HUDEP-2 (cell line): ENCODE results near the gene HOXA9.

Experiments
- DNase-seq, 76 experiments: peaks; one replicate each; lab custom pipeline; 2025; ENCODE audit not compliant: unreplicated experiment in 76 of 76; lab: John Stamatoyannopoulos, UW

HOXA9 gene

GRCh38 chr7:27189295-27189996 is 24.1 kb upstream of the HOXA9 start:
- no peak for DNase-seq

- no peak for DNase-seq
Observed at GRCh38 chr7:27188386-27189294, 23.3 kb upstream of the HOXA9 start.

GRCh38 chr7:27187475-27188385 is 22.4 kb upstream of the HOXA9 start:
- no peak for DNase-seq

- DNase-seq: no peak
Observed at GRCh38 chr7:27186668-27187474, 21.5 kb upstream of the HOXA9 start.

- DNase-seq: no peak
Observed at GRCh38 chr7:27185854-27186667, 20.7 kb upstream of the HOXA9 start.

GRCh38 chr7:27185013-27185853 is 19.9 kb upstream of the HOXA9 start, which contains the start of gene HOXA11:
Gene HOXA11, minus strand, starts transcription at chr7:27185232. Its CDS starts 88 bp downstream, at chr7:27185144.
- no peak for DNase-seq

- DNase-seq: no peak
Observed at GRCh38 chr7:27184337-27185012, 19.1 kb upstream of the HOXA9 start.

GRCh38 chr7:27183682-27184336 is 18.5 kb upstream of the HOXA9 start:
- no peak for DNase-seq

GRCh38 chr7:27182861-27183681 is 17.7 kb upstream of the HOXA9 start:
- DNase-seq: no peak

GRCh38 chr7:27182285-27182841 is 17.0 kb upstream of the HOXA9 start:
- DNase-seq: no peak

- no peak for DNase-seq
Observed at GRCh38 chr7:27181795-27182275, 16.5 kb upstream of the HOXA9 start.

GRCh38 chr7:27180431-27181420 is 15.4 kb upstream of the HOXA9 start:
- no peak for DNase-seq

GRCh38 chr7:27179503-27180430 is 14.4 kb upstream of the HOXA9 start:
- peak in 45 of 76 experiments; percentile 1 to 73 (median 33) for DNase-seq

- no peak for DNase-seq
Observed at GRCh38 chr7:27179030-27179429, 13.7 kb upstream of the HOXA9 start.
